ENCODE measurements around the gene SRF.

Gene SRF

GRCh38 chr6:43146709-43147688, 24.1 kb upstream of the SRF start:
- no peak for DNase-seq

- DNase-seq, result no peak
Observed at GRCh38 chr6:43147691-43148477, 23.2 kb upstream of the SRF start.

- no peak for DNase-seq
Observed at GRCh38 chr6:43149265-43149664, 21.8 kb upstream of the SRF start.

GRCh38 chr6:43150051-43150751, 20.9 kb upstream of the SRF start:
- no peak for DNase-seq

- DNase-seq, result no peak
Observed at GRCh38 chr6:43159599-43159998, 11.5 kb upstream of the SRF start.

- no peak for DNase-seq
Observed at GRCh38 chr6:43163899-43164298, 7.2 kb upstream of the SRF start.

GRCh38 chr6:43170417-43170930, 595 bp upstream of the SRF start:
- DNase-seq, result peak in 17 of 56 donors; percentile 46 to 78 (median 72)

- DNase-seq, result peak in 5 of 56 donors; percentile 26 to 49 (median 38)
Observed at GRCh38 chr6:43171707-43172103, 636 bp downstream of the SRF start.

- peak in 27 of 56 donors; percentile 13 to 58 (median 34) for DNase-seq
Observed at GRCh38 chr6:43172104-43173007, 1.3 kb downstream of the SRF start.

- peak in 2 of 56 donors; percentile 0 to 22 for DNase-seq
Observed at GRCh38 chr6:43173591-43174262, 2.7 kb downstream of the SRF start.

- DNase-seq, result peak; percentile 55 to 98 (median 95)
Observed at GRCh38 chr6:43174263-43175112, 3.4 kb downstream of the SRF start.

- DNase-seq, result no peak
Observed at GRCh38 chr6:43175676-43176422, 4.8 kb downstream of the SRF start.

- no peak for DNase-seq
Observed at GRCh38 chr6:43176423-43176786, 5.3 kb downstream of the SRF start.

- DNase-seq, result peak in 1 of 56 donors; percentile 7
Observed at GRCh38 chr6:43178150-43178549, 7.1 kb downstream of the SRF start.

GRCh38 chr6:43178951-43179830, 8.1 kb downstream of the SRF start:
- no peak for DNase-seq

- DNase-seq, result no peak
Observed at GRCh38 chr6:43180058-43180457, 9.0 kb downstream of the SRF start.

- DNase-seq, result no peak
Observed at GRCh38 chr6:43180985-43181384, 9.9 kb downstream of the SRF start.

Measured in amygdala (tissue), 56 donors.